Renal cortex interstitium (tissue), 11 donors: ENCODE data around the gene NKX1-1. TPM values are rescaled to one million over a fixed set of nuclear protein-coding genes. Genes with fewer than 3 reads are reported as not detected.

ENCODE experiments used
- DNase-seq, 11 donors: peaks; one replicate each; pipeline ENCODE4 v3.0.0-alpha.2; 2013; ENCODE audit warnings: low read depth in 9 of 11, low spot score in 4 of 11; ENCODE audit errors: extremely low read depth in 1 of 11
- polyA plus RNA-seq, 3 donors: library from polyadenylated mRNA; unstranded; fragments of 120-200 nt; gene quantifications; one replicate each; pipeline ENCODE4 v1.2.1, GENCODE V29; 2013; ENCODE audit not compliant: insufficient read length in 3 of 3

The NKX1-1 gene
- polyA plus RNA-seq, 3 donors, result not detected

DNA sequence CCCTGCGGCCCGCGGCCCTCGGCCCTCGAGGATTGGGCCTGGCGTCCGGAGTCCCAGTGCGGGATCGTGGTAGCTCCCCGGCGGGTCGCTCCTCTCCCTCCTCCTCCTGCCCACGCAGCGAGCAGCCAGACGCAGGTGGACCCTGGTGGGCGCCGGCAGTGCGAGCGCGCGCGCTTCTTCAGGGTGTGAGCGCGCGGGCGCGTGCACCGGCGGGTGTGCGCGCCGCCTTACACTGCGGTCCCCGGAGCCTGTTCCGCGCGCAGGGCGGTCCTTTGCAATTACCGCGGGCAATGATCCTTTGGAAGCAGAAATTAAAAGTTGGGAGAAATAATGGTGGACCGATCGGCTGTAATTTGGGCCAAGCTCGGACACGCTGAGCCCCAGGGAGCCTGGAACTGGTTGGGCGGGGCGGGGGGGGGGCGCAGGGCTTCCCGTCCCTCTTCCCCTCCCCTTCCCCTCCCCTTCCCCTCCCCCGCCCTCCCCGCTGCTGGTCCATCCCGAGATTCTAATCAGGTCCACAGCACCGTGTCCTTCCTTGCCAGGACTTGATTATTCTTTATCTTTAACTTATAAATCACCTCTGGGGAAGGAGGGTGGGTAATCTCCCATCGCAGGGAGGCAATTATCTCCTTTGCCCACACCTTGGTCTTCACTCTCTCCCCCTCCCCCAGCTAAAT lies 1.6 kb upstream of the NKX1-1 start:
- DNase-seq, result no peak

GRCh38 chr4:1406981-1407656 lies 877 bp upstream of the NKX1-1 start:
- DNase-seq, result no peak

GRCh38 chr4:1405636-1406393 lies 427 bp downstream of the NKX1-1 start:
- no peak for DNase-seq

DNA sequence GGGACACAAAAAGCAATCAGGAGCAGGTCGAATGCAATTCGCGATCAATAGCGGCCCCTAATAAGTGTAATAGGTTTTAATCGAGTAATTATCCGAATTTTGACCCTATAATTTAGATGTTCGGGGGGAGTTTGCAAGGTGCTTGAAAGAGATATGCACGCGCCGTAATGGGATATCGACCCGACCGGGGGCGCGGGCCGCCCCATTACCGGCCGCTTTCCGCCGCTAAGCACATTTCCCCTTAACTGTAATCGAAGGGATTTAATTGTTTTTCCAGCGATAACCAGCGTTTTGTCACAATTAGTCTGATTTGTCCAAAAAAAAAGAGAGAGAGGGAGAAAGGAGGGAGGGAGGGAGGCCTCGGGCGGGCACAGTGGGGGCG lies 997 bp downstream of the NKX1-1 start:
- no peak for DNase-seq

GRCh38 chr4:1404573-1405253 lies 1.5 kb downstream of the NKX1-1 start:
- no peak for DNase-seq

DNA sequence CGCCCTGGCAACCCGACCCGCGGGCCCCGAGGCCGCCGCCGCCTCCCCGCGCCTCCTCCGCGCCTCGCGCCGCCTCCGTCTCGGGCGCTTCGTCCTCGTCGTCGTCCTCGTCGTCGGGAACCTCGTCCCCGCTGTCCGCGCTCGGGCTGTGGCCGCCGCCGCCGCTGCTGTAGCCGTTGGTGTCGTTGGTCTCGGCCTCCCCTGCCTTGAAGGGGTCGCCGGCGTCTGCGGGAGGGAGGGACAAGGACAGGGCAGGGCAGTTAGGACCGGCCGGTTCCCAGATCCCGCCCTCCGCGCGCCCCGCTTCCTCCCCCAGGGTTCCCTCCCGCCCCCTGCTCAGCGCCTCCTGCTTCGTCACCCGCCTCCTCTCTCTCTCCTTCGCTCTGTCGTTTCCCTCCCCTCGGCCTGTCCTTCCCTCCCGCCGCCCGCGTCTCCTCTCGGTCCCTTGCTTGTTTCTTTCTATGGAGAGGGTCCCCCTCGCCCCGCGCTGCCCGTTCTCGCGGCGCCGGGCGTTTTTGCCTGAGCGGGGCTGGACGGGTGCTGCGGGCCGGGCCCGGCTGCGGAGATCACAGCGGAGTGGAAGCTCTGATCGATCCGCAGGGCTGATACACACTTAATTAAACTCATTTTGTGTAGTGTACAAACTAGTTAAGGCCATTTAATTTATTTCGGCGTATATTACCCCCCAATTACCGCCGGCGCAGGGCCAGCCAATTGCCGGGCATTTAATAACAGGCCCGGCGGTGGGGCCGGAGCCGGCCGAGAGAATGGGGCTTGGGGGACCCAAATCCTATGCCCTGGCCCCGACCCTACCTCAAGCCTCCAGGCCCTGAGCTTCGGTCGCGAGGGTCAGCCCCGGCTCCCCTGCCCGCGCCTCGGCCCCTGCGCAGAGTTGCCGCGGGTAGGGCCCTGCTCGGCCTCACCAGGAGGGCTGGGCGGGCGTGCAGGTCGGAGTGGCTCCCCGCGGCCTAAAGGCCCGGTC lies 2.4 kb downstream of the NKX1-1 start:
- DNase-seq, result no peak

- DNase-seq, result no peak
Observed at GRCh38 chr4:1403177-1403583, 3.1 kb downstream of the NKX1-1 start.

DNA sequence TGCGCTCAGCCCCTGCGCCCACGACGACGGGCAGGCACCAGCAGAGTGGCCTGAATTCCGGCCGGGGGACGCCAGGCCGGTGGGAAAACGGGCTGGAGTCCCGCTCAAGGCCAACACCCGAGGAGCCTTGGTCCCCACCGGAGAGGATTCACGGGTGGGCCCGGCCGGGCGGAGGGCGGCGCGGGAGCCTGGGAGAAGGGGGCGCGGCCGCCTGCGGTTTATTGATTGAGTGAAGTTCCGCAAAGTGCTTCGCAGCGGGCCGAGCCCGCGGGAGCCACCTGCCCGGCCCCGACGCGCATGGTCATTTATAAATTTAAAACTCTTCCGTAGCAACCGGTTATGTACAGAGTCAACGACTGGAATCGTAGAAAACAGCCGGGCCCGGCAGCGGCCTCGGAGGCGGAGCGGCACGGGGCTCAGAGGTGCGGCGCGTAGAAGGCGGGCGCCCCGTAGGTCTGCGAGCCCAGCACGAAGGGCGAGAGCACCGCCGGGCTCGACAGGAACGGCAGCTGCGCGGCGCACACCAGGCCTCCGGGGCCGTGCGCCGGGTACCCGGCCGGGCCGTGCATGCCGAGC lies 3.6 kb downstream of the NKX1-1 start:
- no peak for DNase-seq

- no peak for DNase-seq
Observed at GRCh38 chr4:1402021-1402515, 4.2 kb downstream of the NKX1-1 start.

- DNase-seq, result no peak
Observed at GRCh38 chr4:1401409-1402020, 4.7 kb downstream of the NKX1-1 start.

GRCh38 chr4:1400831-1401408 lies 5.3 kb downstream of the NKX1-1 start:
- DNase-seq, result no peak

GRCh38 chr4:1400191-1400805 lies 5.9 kb downstream of the NKX1-1 start:
- no peak for DNase-seq

DNA sequence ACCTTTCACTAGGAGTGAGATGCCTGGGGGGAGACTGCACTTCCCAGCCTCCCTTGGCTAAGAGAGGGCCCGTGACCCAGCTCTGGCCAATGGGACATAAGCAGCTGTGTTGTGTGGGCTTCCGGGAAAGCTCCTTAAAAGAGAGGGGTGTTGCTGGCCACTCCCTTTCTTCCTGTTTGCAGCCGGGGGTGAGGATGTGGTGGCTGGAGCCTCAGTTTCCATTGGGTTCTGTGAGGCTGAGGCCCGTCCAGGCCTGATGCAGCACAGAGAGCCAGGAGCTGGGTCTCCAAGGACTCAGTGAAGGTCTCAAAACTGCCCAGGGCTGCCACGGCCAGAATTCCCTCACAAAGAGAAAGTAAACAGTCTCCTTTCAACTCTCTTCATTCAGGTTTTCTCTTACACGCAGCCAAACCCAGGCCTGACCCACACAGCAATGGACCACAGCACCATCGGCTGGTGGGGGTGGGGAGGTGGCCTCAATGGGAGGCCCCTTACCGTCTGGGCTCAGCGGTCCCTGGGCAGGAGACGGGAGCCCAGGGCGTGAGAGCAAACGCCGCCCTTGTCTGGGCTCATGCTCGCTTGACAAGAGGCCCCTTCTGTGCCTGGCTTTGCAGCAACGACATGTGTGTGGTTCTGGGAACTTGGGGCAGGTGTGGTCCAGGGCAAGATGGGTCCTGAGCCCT lies 6.6 kb downstream of the NKX1-1 start:
- no peak for DNase-seq

DNA sequence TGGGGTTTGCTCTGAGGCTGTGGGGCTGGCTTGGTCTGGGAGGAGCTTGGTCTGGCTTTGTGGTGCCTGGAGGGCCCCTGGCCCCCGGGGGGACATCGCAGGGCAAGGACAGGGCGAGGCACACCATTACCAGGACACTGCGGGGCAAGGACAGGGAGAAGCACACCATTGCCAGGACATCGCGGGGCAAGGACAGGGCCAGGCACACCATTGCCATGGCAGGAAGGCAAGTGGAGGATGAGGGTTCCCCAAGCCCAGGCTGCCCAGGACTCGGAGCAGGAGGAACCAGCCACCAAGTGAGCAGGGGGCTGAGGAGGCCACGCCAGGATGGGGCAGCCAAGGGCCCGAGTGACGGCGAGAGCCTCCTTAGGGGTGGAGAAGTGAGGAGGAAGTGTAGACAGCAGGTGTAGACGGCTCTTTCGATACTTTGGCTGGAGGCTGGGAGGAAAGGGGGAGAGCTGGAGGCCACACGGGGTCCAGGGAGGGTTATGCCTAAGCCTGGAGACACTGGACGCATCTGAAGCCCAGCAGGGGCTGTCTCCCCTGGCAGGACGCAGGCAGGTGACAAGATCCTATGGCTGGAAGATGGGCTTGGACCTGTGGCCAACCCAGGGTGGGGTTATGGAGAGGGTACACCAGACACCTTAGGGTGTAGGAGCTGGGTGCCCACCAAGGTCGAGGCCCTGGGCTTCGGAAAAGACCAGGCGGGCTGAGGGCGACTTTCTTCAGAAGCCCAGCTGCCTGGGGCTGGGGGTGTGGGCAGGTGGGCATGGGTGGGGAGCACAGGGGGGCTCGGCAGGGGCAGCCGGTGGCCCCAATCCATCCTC lies 7.3 kb downstream of the NKX1-1 start:
- no peak for DNase-seq

- DNase-seq, result no peak
Observed at GRCh38 chr4:1396806-1397455, 9.3 kb downstream of the NKX1-1 start.
